HG03565 (cell line): ENCODE measurements around the gene LRRC8B.
A peak's percentile ranks its signal among the peaks of the same experiment; 100 is the strongest.
"Not testable (repeated sequence)": the region's sequence is repeated elsewhere in the genome, so short reads cannot be mapped to it uniquely, and the experiment has no call there.

Source experiments
- ATAC-seq: cut with Tn5 transposase; IDR thresholded peaks from one replicate; pipeline ENCODE4 v1.9.1; 2021; ENCODE audit warnings: mild to moderate bottlenecking, moderate library complexity; ENCODE audit not compliant: unreplicated experiment

Gene LRRC8B

DNA sequence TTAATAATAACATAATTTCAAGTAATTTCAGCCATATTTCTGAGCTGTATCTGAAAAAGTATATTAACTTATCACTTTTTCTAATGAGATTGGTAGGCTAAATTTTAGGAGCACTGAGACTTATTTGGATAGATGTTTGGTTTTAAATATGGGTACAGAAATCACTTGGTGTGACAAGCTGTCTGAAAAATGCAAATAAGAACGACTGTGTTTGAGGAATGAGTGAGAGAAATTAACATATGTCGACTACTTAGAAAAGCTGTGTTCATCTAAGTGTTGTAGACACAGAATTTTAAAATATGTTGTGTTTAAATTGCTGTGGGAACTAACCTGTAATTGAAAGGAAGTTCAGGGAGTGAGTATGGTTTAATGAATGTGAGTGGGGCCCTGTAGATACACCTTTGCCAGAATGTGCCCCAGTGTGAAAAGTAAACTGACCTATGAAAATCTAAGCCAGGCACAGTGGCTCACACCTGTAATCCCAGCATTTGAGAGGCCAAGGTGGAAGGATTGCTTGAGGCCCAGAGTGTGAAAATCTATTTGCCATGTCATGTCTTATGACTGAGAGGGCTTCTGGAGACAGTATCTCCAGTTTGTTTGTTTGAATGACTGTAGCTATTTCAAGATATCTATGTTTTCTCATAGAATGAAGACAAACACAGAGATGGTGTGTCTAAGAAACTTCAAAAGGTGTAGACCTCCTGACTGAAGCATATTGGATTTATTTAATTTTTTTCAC, 54.5 kb downstream of the LRRC8B start:
- ATAC-seq: no peak

DNA sequence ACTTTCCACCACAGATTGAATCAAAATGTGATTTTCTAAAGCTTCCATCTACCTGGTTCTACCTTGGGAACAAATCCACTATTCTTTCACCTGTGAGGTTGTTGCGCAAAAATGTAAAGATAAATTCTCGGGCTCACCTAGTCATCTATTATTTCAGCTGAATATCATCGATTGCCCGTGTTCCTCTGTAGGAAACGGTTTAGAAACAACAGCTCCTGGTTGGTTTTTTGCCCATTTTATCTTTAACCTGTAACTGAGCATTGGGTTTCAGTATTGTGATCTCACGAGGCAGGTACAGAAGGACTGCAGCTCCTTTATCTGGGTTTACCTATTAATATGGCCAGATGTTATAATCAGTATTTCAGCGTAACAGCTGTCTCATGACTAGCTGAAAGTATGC, 55.4 kb downstream of the LRRC8B start:
- ATAC-seq: no peak

DNA sequence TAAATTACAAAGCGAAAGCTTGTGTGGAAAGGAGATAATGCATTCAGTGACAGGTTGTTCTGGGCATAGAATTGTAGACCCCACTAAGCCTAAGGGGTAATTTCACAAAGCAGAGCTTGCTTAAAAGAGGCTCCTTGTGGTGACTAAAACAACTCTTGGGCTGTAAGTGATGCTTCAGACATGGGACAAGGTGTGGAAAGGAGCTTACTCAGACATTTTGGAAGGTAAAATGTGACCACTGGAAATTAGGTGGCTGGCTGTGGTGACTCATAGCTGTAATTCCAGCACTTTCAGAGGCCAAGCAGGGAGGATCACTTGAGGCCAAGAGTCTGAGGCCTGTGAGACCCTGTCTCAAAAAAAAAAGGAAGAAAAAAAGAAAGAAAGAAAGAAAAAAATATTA, 57.2 kb downstream of the LRRC8B start:
- no peak for ATAC-seq

DNA sequence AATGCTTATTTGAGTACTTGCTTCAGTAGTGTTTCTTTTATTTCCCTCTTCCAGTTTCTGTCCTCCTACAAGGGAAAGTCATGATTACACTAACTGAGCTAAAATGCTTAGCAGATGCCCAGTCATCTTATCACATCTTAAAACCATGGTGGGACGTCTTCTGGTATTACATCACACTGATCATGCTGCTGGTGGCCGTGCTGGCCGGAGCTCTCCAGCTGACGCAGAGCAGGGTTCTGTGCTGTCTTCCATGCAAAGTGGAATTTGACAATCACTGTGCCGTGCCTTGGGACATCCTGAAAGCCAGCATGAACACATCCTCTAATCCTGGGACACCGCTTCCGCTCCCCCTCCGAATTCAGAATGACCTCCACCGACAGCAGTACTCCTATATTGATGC, 57.9 kb downstream of the LRRC8B start:
- ATAC-seq: no peak

DNA sequence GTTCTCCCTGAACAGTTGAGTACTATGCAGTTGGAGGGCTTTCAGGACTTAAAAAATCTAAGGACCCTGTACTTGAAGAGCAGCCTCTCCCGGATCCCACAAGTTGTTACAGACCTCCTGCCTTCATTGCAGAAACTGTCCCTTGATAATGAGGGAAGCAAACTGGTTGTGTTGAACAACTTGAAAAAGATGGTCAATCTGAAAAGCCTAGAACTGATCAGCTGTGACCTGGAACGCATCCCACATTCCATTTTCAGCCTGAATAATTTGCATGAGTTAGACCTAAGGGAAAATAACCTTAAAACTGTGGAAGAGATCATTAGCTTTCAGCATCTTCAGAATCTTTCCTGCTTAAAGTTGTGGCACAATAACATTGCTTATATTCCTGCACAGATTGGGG, 59.6 kb downstream of the LRRC8B start:
- no peak for ATAC-seq

DNA sequence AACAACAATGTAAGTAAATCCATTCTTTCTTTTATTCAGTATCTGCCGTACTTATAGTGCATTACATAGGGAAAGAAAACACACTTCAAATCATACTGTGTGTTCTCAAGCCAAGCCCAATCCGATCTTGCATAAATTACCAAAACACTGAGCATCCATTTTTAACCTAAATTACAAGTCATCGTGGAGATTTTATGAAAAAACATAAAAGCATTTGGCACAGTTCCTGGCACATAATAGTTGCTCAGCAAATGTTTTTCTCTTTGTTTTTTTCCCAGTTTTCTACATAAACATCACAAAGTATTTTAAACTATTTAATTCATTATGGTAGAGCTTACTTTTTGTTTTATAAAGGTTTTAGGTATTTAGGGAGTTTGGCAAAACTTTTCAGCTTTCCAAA, 60.2 kb downstream of the LRRC8B start:
- no peak for ATAC-seq

DNA sequence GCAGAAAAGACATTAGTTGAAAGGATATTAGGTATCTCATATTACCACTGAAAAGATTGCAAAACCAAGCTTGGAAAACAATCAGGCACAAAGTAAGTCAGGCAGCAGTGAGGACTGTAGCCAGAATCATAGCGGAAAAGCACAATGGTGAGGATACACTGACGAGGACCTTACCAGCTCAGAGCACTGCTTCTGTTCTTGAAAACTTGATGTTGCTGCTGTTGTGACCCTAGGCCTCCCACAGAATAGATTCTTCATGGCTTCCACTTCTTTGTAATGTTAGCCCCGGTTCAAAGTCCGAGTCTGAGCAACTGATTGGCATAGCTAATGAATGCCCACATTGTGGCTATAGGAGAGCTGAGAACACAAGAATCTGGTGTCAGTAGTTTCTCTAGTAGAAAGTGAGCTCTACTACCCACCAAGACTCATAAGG, 63.1 kb downstream of the LRRC8B start:
- ATAC-seq: no peak

DNA sequence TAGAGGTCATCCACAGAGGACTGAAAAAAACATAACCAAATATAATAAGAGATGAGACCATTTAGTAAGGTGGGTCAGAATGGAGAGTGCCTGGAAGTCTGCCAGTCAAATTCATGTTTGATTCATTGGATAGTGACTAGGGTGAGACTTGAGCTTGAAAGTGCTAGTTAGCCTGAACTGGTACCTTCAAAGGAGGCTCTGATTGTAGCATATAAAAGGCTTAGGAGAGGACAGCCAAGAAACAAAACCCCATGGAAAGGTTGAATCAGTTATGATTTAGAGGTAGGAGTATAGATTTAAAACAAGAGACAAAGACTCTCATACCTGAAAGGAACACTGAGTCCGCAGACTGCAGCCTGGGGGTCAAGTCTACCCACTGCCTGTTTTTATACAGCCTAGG, 63.9 kb downstream of the LRRC8B start:
- ATAC-seq: no peak

DNA sequence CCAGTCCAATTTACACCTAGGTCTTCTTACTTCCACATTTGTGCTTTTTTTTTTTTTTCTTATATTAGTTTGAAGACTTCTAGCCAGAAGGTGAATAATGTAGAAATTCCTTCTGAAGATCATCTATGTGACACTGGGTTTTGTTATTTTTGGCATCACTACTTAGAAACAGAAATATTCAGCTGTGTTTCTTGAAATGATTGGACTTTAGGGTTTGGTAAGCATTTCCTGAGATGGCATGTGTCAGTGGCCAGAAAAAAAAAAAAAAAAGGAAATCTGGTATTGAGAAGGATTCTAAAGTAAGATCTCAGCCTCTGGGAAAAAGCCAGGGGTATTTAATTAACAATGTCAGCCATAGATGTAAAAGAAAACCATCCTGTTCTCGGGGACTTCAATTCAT, 64.9 kb downstream of the LRRC8B start:
- ATAC-seq: no peak

DNA sequence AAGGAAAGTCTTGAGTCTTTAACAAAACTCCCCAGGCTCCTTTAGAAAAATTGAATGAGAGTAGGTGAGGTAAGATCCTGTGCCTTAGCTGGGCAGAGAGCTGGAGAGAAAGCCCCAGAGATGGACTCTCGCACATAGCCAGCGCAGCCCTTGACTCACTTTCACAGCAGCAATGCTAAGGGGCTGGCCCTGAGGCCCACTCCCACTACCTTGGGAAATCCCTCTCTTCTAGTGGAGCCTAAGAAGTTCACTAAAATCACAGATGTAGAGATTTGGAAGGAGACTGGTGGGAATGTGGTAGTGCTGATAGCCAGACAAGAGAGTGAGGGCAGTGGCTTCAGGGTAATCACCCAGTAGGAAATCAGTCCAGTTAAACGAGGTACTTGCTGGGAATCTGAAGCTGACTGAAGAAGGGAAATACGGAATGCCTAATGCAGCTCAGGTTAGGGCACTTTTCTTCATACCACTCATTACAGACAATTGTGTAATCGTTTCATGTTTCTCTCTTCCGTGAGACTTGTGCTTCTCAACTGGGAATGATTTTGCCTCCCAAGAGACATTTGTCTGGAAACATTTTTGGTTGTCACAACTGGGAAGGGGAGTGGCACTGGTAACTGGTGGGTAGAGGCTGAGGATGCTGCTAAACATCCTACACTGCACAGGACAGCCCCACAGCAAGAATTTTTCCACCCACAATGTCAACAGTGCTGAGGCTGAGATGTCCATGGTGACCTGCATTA, 65.9 kb downstream of the LRRC8B start:
- ATAC-seq: no peak

DNA sequence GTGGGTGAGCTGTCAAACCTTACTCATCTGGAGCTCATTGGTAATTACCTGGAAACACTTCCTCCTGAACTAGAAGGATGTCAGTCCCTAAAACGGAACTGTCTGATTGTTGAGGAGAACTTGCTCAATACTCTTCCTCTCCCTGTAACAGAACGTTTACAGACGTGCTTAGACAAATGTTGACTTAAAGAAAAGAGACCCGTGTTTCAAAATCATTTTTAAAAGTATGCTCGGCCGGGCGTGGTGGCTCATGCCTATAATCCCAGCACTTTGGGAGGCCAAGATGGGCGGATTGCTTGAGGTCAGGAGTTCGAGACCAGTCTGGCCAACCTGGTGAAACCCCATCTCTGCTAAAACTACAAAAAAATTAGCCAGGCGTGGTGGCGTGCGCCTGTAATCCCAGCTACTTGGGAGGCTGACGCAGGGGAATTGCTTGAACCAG, 68.3 kb downstream of the LRRC8B start:
- not testable (repeated sequence) for ATAC-seq

DNA sequence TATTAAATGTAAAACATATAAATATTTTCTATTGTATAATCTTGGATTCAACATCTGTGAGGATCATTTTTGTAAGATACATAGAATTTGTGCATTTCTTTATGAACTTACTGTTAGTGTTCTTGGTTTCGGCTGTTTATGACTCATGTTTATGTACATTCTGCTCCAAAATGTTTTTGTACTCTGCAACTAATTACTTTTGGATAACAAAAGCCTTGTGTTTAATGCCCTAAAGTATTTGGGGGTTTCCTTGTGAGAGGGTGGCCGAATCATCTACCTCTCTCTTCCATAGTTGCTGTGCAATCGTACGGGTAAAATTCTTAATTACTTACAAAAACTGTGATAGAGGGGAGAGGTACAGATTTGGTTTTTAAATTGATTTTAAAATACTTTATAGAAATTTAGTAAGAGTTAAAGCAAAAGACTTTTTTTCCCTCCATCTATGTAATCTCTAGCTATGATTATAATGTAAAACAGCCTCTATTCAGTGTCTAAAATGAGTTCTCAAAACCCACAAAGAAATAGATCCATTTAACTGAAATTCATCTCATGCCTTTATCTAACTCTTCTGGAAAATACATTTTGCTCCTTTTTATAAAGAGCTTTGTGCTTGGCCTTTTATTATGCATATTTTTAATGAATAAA, 69.6 kb downstream of the LRRC8B start:
- no peak for ATAC-seq

DNA sequence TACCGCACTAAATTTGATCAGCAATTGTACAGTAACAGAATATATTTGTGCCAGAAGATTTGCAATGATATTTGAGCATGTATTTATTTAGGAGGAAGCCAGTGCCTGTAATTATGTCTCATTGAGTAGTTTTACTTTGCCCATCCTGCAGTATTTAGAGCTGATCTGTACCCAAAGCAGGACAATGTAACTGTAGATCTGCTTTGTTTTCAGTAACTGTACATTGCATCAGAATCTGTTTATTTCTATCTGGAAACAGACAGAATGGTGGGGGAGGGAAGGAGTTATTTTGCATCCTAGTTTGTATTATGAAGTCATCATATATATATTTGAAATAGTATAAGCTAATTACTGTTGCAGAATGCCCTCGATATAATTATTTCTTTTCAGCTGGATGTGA, 72.1 kb downstream of the LRRC8B start:
- no peak for ATAC-seq

DNA sequence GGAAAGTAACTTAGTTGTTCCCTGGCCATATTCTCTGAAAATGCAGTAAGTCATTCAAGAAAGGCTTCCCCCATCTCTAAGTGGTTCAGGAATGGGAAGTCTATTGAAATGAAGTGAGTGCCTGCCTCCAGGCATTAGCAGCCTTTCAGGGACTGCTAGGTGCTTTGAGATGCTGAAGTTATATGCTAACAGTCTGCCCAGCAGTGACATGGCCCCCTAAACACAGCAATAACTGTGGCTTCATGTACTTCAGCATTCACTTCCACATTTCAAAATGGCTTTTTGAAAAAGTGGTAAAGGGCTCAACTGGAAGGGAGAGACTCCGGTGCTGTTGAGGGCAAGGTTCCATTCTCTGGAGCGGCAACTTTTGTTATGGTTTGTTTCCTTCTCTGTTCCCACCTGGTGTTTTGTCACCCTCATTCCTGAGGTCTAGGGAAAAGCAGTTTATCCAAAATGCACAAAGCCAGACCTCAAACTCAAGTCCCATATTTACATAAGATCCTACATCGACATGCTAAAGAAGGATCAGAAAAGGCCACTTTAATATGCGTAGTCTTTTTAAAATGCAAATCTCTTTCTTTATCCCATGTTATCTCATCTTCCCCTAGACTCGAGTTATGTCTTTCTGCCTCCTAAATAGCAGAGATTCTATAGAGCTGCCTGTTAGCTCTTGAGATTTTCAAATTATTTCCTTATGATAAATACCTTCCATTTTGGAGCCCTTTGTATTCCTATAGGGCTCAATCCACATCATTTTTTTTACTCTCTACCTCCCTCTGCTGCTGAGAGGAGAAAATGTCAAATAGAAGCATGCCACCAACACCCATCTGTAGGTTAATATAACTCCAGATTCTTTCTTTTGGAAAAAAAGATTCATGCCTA, 74.1 kb downstream of the LRRC8B start:
- ATAC-seq: peak; percentile 57

DNA sequence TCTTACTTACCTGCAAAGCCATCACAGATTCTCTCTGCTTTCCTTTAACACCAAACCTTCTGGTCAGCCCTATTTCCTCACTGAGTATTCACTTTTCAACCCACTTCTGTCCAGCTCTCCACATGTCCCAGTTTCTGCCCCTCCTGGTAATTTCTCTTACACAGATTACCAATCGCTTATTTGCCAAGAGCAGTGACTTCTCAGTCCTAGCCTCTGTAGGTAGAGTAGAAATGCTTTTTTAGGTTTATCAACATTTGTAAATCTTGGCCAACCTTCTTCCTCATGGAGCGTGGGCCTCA, 74.7 kb downstream of the LRRC8B start:
- ATAC-seq: no peak

DNA sequence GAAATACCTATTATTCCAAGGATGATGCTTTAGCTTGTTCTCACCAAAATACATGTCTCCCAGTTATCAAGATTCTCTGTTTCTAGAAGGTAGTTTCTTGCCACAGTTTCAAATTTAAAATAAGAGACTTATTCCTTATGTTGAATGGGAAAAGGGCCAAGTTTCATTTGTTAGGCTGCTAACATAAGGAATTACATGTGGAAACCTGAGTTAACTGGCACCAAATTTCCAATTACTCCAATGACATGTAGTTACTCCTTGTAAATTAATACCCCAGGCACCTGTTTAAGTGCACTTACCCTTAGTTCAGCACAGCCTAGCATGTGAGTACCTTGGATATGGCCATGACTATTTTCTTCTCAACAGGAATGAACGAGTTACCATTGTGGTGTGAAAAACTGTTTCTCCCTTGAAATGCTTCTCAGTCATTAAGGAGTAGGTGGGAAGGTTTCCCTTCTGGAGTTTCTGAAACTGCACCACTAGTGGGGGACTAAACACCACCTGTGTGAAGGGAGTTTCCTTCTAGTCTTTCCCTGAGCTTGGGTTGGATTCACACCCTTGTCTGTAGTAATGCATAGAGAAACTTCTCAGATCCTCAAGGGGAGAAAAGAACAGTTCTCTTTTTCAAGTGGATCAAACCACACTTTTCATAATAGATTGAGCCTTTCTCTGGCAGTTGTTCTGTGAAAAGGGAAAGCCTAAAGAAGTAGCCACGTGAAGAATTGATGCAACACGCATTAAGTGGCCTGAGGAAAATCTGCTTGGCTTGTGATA, 76.0 kb downstream of the LRRC8B start:
- no peak for ATAC-seq

DNA sequence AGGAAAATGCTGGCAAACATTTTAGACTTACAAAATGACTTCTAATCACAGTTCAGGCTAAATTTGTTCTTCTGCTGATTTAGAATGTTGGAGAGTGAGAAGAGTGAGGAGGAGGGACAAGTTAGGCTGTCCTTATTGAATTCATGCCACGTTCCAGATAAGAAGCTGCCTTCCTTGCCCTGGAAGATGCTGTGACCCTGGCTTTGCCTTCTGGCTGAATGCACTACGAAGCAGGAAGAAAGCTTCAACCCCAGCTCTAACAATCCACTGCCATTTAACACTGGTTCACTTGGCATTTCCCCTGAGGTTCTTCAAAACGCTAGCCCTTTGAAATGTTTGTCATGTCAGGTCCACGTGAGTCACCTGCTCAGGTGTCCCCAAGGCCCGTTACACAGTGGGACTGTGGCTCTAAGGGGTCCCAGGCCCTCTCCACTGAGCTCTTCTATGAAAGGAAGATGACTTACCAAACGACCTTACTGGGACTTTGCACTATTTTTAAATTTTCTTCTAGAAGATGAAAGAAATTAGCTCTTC, 78.3 kb downstream of the LRRC8B start:
- no peak for ATAC-seq

DNA sequence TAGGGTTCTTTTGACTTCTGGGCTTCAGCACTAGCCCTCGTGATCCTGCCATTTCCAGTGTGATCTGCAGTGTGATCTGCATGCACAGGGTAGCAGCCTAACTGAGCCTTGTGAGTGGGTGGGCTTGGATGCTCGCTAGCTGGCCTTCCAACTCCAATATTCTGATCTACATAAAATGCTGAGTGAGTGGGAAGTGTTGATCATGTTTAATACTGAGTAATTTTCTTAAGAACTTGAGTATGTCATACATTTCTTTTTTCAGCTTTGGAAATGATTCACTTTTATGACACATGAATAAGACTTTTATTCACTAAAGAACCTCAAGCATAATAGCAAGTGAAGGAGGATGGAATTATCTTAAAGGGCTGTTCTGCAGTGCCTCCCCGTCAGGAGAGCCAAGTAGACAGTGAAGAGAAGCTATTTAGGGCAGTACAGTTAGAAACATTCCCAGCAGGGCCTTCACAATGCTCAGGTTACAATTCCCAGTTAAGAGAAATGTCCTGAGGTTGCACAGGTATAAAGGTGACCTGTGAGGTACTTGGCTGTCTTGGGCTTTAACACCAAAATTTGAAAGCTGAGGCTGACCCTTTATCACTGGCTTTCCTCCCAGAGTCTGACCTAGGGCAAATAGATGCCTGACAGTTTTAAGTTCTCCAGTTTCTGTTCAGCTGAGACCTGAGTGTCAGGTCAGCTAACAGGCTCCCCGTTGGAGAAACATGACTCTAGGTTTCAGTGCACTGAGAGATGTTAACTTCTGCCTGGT, 79.2 kb downstream of the LRRC8B start:
- no peak for ATAC-seq

DNA sequence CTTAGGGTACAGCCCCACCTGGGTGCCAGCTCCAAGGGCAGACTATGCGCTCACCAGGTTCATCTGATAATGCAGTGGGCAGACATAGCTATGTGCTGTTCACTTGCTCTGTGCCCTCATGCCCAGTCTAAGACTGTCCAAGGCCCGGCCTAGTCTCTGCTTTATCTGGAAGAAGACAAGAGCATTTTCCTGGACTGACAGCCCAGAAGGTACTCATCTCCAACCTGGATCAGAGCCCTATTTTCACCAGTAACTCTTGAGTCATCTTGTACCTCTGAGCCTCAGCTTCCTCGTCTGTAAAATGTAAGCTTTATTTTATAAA, 79.7 kb downstream of the LRRC8B start:
- no peak for ATAC-seq

DNA sequence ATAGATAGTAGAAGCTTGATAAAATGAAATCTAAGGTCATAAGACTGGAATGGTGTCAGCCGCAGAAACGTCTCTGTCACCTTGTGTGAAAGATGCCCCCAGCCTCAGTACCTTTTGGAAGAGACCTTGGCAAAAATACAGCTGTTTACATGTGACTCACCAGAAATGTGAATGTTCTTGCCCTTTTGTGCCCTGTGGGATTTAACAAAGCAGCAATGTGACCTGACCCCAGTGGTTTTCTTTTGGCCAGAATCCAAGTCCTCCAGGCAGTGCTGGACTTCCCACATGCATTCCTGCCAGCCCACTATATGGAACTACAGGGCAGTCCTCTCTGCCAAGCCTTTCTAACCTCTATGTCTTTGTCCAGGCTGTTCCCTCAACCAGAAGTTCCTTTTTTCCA, 81.1 kb downstream of the LRRC8B start:
- ATAC-seq: no peak
